Liver (tissue), 3 donors: Measurements from ENCODE around the gene MTRR.

ENCODE experiments used
- EGR1 ChIP-seq, 2 donors: IDR thresholded peaks; 2 replicates each; pipeline ENCODE4 v1.6.1; 2016 to 2018; ENCODE audit warnings: antibody characterized with exemption in 2 of 2, low read depth in 2 of 2
- FOXA1 ChIP-seq: IDR thresholded peaks from 2 replicates; pipeline ENCODE4 v1.6.1; 2016; ENCODE audit warnings: antibody characterized with exemption
- GABPA ChIP-seq, 2 donors: IDR thresholded peaks in 1 of 2; conservative IDR thresholded peaks in 1 of 2; 2 replicates each; pipeline ENCODE4 v1.6.1; 2016; ENCODE audit warnings: antibody characterized with exemption in 2 of 2, mild to moderate bottlenecking in 1 of 2, moderate library complexity in 1 of 2
- JUND ChIP-seq, 2 donors: IDR thresholded peaks; 2 replicates each; pipeline ENCODE4 v1.6.1; 2016; ENCODE audit warnings: antibody characterized with exemption in 2 of 2
- RAD21 ChIP-seq, 2 donors: IDR thresholded peaks; 2 replicates each; pipeline ENCODE4 v1.6.1; 2016; ENCODE audit warnings: antibody characterized with exemption in 2 of 2, mild to moderate bottlenecking in 2 of 2
- RXRA ChIP-seq, 2 donors: IDR thresholded peaks; 2 replicates each; pipeline ENCODE4 v1.6.1; 2017 to 2018; ENCODE audit warnings: antibody characterized with exemption in 2 of 2, mild to moderate bottlenecking in 1 of 2
- YY1 ChIP-seq: IDR thresholded peaks from 2 replicates; pipeline ENCODE4 v1.6.1; 2016; ENCODE audit warnings: antibody characterized with exemption, mild to moderate bottlenecking
- TF ChIP-seq, protein P1 (sequence below): fragments of 150-350 bp; IDR thresholded peaks from 2 replicates; pipeline ENCODE4 v1.5.1; 2017; ENCODE audit warnings: improper control_type of control experiment, low read depth, low read length; ENCODE audit not compliant: missing input control
- TF ChIP-seq, protein P2 (sequence below): IDR thresholded peaks from 2 replicates; pipeline ENCODE4 v1.6.1; 2016; ENCODE audit warnings: antibody characterized with exemption, mild to moderate bottlenecking
- TF ChIP-seq, protein P3 (sequence below): IDR thresholded peaks from 2 replicates; pipeline ENCODE4 v1.6.1; 2016; ENCODE audit warnings: antibody characterized with exemption
- TF ChIP-seq, protein P4 (sequence below): IDR thresholded peaks from 2 replicates; pipeline ENCODE4 v1.6.1; 2016; ENCODE audit warnings: antibody characterized with exemption
- TF ChIP-seq, protein P5 (sequence below): IDR thresholded peaks from 2 replicates; pipeline ENCODE4 v1.6.1; 2016; ENCODE audit warnings: antibody characterized with exemption
- donor health status: healthy.
- donor health status: healthy.

DNA sequence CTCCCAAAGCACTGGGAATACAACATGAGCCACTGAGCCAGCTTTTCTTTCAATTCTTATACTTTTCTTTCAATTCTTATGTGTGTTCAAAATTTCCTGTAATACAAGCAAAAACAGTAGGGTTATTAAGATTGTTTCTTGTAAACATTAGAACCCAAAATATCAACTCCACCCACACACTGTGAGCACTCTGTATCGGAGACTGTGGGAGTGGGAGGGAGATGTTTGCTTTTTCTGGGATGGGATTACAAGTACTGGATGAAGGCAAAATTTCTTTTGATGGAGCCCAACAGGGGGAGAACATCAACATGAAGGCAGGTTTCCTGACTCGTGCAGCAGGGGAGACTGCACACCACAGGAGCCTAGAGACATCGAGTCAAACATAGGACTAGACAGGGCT lies 13.3 kb upstream of the MTRR start:
- TF ChIP-seq, protein P1, sequence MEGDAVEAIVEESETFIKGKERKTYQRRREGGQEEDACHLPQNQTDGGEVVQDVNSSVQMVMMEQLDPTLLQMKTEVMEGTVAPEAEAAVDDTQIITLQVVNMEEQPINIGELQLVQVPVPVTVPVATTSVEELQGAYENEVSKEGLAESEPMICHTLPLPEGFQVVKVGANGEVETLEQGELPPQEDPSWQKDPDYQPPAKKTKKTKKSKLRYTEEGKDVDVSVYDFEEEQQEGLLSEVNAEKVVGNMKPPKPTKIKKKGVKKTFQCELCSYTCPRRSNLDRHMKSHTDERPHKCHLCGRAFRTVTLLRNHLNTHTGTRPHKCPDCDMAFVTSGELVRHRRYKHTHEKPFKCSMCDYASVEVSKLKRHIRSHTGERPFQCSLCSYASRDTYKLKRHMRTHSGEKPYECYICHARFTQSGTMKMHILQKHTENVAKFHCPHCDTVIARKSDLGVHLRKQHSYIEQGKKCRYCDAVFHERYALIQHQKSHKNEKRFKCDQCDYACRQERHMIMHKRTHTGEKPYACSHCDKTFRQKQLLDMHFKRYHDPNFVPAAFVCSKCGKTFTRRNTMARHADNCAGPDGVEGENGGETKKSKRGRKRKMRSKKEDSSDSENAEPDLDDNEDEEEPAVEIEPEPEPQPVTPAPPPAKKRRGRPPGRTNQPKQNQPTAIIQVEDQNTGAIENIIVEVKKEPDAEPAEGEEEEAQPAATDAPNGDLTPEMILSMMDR, result no peak
- TF ChIP-seq, protein P2, sequence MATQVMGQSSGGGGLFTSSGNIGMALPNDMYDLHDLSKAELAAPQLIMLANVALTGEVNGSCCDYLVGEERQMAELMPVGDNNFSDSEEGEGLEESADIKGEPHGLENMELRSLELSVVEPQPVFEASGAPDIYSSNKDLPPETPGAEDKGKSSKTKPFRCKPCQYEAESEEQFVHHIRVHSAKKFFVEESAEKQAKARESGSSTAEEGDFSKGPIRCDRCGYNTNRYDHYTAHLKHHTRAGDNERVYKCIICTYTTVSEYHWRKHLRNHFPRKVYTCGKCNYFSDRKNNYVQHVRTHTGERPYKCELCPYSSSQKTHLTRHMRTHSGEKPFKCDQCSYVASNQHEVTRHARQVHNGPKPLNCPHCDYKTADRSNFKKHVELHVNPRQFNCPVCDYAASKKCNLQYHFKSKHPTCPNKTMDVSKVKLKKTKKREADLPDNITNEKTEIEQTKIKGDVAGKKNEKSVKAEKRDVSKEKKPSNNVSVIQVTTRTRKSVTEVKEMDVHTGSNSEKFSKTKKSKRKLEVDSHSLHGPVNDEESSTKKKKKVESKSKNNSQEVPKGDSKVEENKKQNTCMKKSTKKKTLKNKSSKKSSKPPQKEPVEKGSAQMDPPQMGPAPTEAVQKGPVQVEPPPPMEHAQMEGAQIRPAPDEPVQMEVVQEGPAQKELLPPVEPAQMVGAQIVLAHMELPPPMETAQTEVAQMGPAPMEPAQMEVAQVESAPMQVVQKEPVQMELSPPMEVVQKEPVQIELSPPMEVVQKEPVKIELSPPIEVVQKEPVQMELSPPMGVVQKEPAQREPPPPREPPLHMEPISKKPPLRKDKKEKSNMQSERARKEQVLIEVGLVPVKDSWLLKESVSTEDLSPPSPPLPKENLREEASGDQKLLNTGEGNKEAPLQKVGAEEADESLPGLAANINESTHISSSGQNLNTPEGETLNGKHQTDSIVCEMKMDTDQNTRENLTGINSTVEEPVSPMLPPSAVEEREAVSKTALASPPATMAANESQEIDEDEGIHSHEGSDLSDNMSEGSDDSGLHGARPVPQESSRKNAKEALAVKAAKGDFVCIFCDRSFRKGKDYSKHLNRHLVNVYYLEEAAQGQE, result no peak
- TF ChIP-seq EGR1 (IDR thresholded peaks at IDR 0.05; ENCODE audit: low read depth in 2 of 2), result no peak
- TF ChIP-seq, protein P3, sequence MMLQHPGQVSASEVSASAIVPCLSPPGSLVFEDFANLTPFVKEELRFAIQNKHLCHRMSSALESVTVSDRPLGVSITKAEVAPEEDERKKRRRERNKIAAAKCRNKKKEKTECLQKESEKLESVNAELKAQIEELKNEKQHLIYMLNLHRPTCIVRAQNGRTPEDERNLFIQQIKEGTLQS, result no peak
- no peak for TF ChIP-seq RAD21 (IDR thresholded peaks at IDR 0.05)
- TF ChIP-seq RXRA (IDR thresholded peaks at IDR 0.05), result no peak
- TF ChIP-seq, protein P4, sequence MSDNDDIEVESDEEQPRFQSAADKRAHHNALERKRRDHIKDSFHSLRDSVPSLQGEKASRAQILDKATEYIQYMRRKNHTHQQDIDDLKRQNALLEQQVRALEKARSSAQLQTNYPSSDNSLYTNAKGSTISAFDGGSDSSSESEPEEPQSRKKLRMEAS, result no peak
- TF ChIP-seq FOXA1, result no peak
- TF ChIP-seq, protein P5, sequence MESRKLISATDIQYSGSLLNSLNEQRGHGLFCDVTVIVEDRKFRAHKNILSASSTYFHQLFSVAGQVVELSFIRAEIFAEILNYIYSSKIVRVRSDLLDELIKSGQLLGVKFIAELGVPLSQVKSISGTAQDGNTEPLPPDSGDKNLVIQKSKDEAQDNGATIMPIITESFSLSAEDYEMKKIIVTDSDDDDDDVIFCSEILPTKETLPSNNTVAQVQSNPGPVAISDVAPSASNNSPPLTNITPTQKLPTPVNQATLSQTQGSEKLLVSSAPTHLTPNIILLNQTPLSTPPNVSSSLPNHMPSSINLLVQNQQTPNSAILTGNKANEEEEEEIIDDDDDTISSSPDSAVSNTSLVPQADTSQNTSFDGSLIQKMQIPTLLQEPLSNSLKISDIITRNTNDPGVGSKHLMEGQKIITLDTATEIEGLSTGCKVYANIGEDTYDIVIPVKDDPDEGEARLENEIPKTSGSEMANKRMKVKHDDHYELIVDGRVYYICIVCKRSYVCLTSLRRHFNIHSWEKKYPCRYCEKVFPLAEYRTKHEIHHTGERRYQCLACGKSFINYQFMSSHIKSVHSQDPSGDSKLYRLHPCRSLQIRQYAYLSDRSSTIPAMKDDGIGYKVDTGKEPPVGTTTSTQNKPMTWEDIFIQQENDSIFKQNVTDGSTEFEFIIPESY, result no peak
- no peak for TF ChIP-seq JUND (IDR thresholded peaks at IDR 0.05)
- no peak for TF ChIP-seq GABPA (IDR thresholded peaks at IDR 0.05 in 1 of 2, conservative IDR thresholded peaks at IDR 0.05 in 1 of 2)
- TF ChIP-seq YY1, result no peak
